Psoas muscle (tissue), 8 donors: ENCODE measurements around the gene CENPF. TPM values are rescaled to one million over a fixed set of nuclear protein-coding genes. Genes with fewer than 3 reads are reported as not detected.

Source experiments
- ATAC-seq, 4 donors: fragments of 200-7000 bp; cut with Tn5 transposase; one replicate each; pipeline ENCODE4 v1.9.1; 2020; ENCODE audit warnings: moderate library complexity in 3 of 4, mild to moderate bottlenecking in 2 of 4
- DNase-seq, 2 donors: peaks; one replicate each; pipeline ENCODE4 v3.0.0-alpha.2; 2020
- H3K27ac ChIP-seq: fragments of 200-600 bp; one replicate; pipeline ENCODE4 v1.8.0; 2022
- H3K27me3 ChIP-seq, 3 donors: fragments of 200-600 bp in 1 of 3; one replicate each; pipeline versions ENCODE4 v1.6.1 to v1.8.0; 2013 to 2022; ENCODE audit warnings: low read length in 2 of 3, mild to moderate bottlenecking in 2 of 3, moderate library complexity in 1 of 3; ENCODE audit not compliant: insufficient read depth in 3 of 3
- H3K36me3 ChIP-seq, 2 donors: fragments of 200-600 bp in 1 of 2; one replicate each; pipeline versions ENCODE4 v1.6.1 to v1.8.0; 2013 to 2022; ENCODE audit warnings: low read depth in 1 of 2, mild to moderate bottlenecking in 1 of 2, moderate library complexity in 1 of 2; ENCODE audit not compliant: insufficient read depth in 1 of 2
- H3K4me1 ChIP-seq: fragments of 200-600 bp; one replicate; pipeline ENCODE4 v1.8.0; 2022
- H3K4me3 ChIP-seq: fragments of 200-600 bp; one replicate; pipeline ENCODE4 v1.8.0; 2022; ENCODE audit warnings: mild to moderate bottlenecking
- H3K9me3 ChIP-seq: fragments of 200-600 bp; one replicate; pipeline ENCODE4 v1.8.0; 2022
- WGBS, 3 donors: extraction: QIAGEN DNeasy Blood & Tissue Kit; methylation state at CpG; one replicate each; pipeline versions ENCODE4 v1.1.6 to v1.1.7; 2013; 5-methylcytosine and 5-hydroxymethylcytosine counted together
- intact Hi-C, 2 donors: fragments of 100-400 bp; cut with DNase I; formaldehyde crosslinking; loops; one replicate each; pipeline versions ENCODE4 v1.11.0 to v1.14.2; 2022
- polyA plus RNA-seq, 3 donors: library from polyadenylated mRNA; stranded (reverse); fragments of 200-250 nt; gene quantifications; one replicate each; pipeline ENCODE4 v1.2.3, GENCODE V29; 2013
- total RNA-seq, 4 donors: library from RNA; stranded (reverse); fragmentation: NEBNext Ultra II Directional in 2 of 4; extraction: Animal tissue kit (Norgen Biotek cat#: 25700) in 2 of 4; gene quantifications; one replicate each; pipeline versions ENCODE4 v1.2.1 to v1.2.4, GENCODE V29; 2021 to 2023
- TF ChIP-seq, protein P1 (sequence below): fragments of 200-600 bp; IDR thresholded peaks from one replicate; pipeline ENCODE4 v1.8.0; 2022; ENCODE audit warnings: antibody characterized with exemption
- donor health status: healthy with polysubstance abuse.
- donor health status: DM: no; HTN: no; CAD: no; lungs with moderate emphysema.
- donor health status: Bipolar disorder and iron deficiency.
- donor health status: healthy.
- donor health status: DM: yes; HTN: yes; CAD: no.
- donor health status: DM: no; HTN: no; CAD: no.
- donor health status: DM: no; HTN: no; CAD: no.
- donor health status: DM: yes; HTN: yes; CAD: no.

Gene CENPF
- total and polyA plus RNA-seq, 7 donors = 0.04 to 1.2 (median 0.57) TPM

GRCh38 chr1:214623430-214623829, 20.4 kb downstream of the CENPF start:
- 76 to 83% (median 79%) methylated on average over 1 of the region's 1 CpG for WGBS, 3 donors
- intact Hi-C loops = no loop called here
- no peak overlapping the region for H3K27ac ChIP-seq
- no peaks in the 10 kb centered on the region for H3K36me3 ChIP-seq
- H3K27me3 ChIP-seq = no peaks in the 10 kb centered on the region
- DNase-seq (no peak), ATAC-seq (no peak)
- H3K9me3 ChIP-seq = no peaks in the 10 kb centered on the region
- TF ChIP-seq, protein P1, sequence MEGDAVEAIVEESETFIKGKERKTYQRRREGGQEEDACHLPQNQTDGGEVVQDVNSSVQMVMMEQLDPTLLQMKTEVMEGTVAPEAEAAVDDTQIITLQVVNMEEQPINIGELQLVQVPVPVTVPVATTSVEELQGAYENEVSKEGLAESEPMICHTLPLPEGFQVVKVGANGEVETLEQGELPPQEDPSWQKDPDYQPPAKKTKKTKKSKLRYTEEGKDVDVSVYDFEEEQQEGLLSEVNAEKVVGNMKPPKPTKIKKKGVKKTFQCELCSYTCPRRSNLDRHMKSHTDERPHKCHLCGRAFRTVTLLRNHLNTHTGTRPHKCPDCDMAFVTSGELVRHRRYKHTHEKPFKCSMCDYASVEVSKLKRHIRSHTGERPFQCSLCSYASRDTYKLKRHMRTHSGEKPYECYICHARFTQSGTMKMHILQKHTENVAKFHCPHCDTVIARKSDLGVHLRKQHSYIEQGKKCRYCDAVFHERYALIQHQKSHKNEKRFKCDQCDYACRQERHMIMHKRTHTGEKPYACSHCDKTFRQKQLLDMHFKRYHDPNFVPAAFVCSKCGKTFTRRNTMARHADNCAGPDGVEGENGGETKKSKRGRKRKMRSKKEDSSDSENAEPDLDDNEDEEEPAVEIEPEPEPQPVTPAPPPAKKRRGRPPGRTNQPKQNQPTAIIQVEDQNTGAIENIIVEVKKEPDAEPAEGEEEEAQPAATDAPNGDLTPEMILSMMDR = no peak
- H3K4me3 ChIP-seq = no peak overlapping the region
- peaks cover 3% of the 10 kb centered on the region for H3K4me1 ChIP-seq

DNA sequence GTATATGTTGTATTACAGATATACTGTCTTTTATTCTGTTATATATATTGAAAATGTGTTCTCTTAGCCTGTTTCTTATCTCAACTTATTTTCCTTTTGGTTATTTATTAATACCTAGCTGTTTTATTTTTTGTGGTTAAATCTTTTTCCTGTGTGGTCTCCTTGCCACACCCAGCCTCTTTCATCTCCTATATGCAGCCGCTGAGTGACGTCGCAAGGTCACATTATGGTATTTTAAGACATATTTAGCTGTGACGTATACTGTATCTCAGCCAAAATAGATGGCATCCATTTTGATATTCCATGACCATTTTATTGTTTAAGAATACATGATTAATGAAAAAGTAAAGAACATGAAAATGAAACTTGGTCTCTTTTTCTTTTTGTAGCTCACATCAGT, 29.1 kb downstream of the CENPF start:
- Histone ChIP-seq H3K36me3 (no peaks in the 10 kb centered on the region), H3K4me1 (peaks cover 3% of the 10 kb centered on the region), H3K27ac (no peak overlapping the region), H3K4me3 (no peak overlapping the region), H3K27me3 (no peaks in the 10 kb centered on the region), H3K9me3 (no peaks in the 10 kb centered on the region)
- ATAC-seq (no peak), DNase-seq (no peak)
- intact Hi-C loops = no loop called here
- TF ChIP-seq, protein P1 = no peak
- 94 to 97% (median 95%) methylated on average over 4 of the region's 4 CpGs for WGBS, 3 donors

GRCh38 chr1:214633686-214634085, 30.7 kb downstream of the CENPF start:
- H3K27me3 ChIP-seq = no peaks in the 10 kb centered on the region
- no peaks in the 10 kb centered on the region for H3K36me3 ChIP-seq
- no peak overlapping the region for H3K27ac ChIP-seq
- no peaks in the 10 kb centered on the region for H3K4me1 ChIP-seq
- WGBS, 3 donors = 73 to 79% (median 79%) methylated on average over 5 of the region's 5 CpGs
- TF ChIP-seq, protein P1 = no peak
- H3K9me3 ChIP-seq = no peaks in the 10 kb centered on the region
- ATAC-seq (no peak), DNase-seq (no peak)
- intact Hi-C loops = no loop called here
- H3K4me3 ChIP-seq = no peak overlapping the region

GRCh38 chr1:214634267-214634666, 31.3 kb downstream of the CENPF start:
- Histone ChIP-seq H3K27ac (no peak overlapping the region), H3K36me3 (no peaks in the 10 kb centered on the region), H3K4me1 (no peaks in the 10 kb centered on the region), H3K27me3 (no peaks in the 10 kb centered on the region), H3K9me3 (no peaks in the 10 kb centered on the region), H3K4me3 (no peak overlapping the region)
- ATAC-seq (no peak), DNase-seq (no peak)
- intact Hi-C loops = no loop called here
- TF ChIP-seq, protein P1 = no peak

GRCh38 chr1:214635086-214635485, 32.1 kb downstream of the CENPF start:
- Histone ChIP-seq H3K36me3 (no peaks in the 10 kb centered on the region), H3K9me3 (no peaks in the 10 kb centered on the region), H3K27ac (no peak overlapping the region), H3K27me3 (no peaks in the 10 kb centered on the region), H3K4me3 (no peak overlapping the region), H3K4me1 (no peaks in the 10 kb centered on the region)
- 93 to 98% (median 94%) methylated on average over 3 of the region's 3 CpGs for whole genome bisulfite sequencing, 3 donors
- DNase-seq (no peak), ATAC-seq (no peak)
- intact Hi-C loops = loop anchor here in 1 of 2 donors (5.0 kb wide), 1 partner anchor 423 kb away; no protein-coding TSS in a partner anchor
- TF ChIP-seq, protein P1 = no peak
